Left kidney (tissue), 2 donors: Measurements from ENCODE around the gene DCDC2. TPM values are rescaled to one million over a fixed set of nuclear protein-coding genes. Genes with fewer than 3 reads are reported as not detected.
"Not testable (repeated sequence)": the region's sequence is repeated elsewhere in the genome, so short reads cannot be mapped to it uniquely, and the experiment has no call there.

Experiments
- DNase-seq: peaks from one replicate; pipeline ENCODE4 v3.0.0-alpha.2; 2013
- polyA plus RNA-seq: library from polyadenylated mRNA; unstranded; fragments of 120-200 nt; gene quantifications from one replicate; pipeline ENCODE4 v1.2.1, GENCODE V29; 2013; ENCODE audit not compliant: insufficient read length

The DCDC2 gene
- polyA plus RNA-seq, 1 donor = 136 TPM

DNA sequence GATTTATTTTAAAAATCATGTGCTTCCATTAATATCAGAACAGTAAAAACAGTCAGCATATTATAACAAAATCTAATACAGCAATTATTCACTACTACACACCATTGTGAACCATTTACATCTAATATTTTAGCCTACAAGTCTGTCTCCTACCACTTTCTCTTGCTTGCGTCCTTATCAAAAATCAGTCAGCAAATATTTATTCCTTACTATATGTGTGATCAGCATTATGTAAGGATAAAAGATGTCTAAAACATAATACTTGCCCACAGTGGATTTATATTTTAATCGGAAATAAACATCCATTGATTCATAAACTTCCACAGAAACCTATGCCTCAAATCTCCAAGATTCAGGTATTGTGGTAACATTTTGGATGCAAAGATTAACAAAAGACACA lies 132.0 kb downstream of the DCDC2 start:
- no peak for DNase-seq

DNA sequence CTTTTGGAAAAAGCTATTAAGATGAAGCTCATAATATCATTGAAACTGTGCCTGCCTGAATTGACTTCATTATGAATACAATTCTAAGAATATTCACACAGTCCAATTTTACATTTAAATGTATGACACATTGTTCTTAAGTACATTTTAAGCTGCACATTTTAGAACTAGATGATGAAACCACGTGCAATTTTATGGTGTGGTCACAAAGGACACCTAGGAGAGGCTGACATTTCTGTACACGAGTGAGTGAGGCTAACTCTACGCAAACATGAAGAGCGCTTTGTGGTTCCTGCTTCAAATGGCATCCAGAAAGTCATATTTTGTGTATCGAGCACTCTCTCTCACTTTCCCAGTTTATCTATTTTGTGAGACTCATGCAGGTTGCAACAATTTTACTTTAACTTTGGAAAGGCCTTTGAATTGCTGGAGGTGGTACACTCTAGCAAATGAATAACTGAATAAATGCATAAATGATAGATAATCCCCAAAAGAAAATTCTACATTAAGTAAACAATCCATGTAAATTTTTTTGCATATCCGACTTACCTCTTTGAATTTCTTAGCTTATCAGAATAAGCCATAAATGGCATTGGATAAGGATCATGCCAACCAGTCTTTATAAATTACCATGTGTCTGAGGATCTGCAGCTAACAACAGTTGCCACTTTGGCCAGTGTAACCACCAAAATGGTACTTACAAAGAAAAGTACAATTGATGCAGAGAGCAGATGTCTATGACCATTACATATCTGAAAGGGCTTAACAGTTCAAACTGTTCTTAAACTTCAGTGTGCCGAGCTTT lies 134.5 kb downstream of the DCDC2 start:
- DNase-seq = no peak

GRCh38 chr6:24219670-24220069 lies 138.2 kb downstream of the DCDC2 start:
- no peak for DNase-seq

DNA sequence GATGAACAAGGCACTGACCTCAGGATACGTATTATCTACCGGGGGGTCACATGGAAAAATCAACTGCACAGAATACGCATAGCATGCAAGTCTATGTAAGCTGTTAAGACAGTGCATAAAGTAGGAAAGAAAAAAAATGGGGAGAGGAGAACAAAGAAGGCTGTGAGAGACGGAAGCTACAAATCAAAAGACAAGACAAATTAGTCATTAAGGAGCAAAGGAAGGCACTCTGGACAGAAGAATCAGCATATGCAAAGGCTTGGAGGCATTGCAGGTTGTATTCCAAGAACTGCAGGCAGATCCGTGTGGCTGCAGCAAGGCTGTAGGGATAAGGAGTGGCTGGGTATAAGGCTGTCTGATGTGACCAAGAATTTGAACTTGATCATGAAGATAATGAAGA lies 142.9 kb downstream of the DCDC2 start:
- DNase-seq = no peak

DNA sequence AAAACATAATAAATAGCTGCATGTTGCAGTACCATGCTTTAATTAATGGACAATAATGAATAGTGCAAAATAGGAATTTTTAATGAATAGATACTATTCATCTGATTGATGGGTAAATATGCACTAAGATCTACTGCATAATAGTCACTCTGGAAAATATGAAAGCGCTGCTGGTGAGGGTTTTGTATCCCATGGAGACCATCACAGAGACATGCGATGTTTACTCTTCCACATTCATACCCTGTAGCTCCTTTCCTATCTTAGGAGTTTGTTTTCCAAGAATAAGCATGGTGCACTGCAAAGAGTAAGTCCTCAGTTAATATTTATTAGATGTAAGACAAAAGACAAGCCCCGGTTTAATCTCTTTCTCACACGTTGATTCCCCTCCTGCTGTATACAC lies 150.4 kb downstream of the DCDC2 start:
- no peak for DNase-seq

GRCh38 chr6:24205020-24205492 lies 152.8 kb downstream of the DCDC2 start:
- peak; percentile 66 for DNase-seq

GRCh38 chr6:24204113-24204512 lies 153.7 kb downstream of the DCDC2 start:
- not testable (repeated sequence) for DNase-seq

GRCh38 chr6:24197892-24198291 lies 160.0 kb downstream of the DCDC2 start:
- DNase-seq = no peak

- no peak for DNase-seq
These were observed 161.8 kb downstream of the DCDC2 start for GRCh38 chr6:24195836-24196597.

DNA sequence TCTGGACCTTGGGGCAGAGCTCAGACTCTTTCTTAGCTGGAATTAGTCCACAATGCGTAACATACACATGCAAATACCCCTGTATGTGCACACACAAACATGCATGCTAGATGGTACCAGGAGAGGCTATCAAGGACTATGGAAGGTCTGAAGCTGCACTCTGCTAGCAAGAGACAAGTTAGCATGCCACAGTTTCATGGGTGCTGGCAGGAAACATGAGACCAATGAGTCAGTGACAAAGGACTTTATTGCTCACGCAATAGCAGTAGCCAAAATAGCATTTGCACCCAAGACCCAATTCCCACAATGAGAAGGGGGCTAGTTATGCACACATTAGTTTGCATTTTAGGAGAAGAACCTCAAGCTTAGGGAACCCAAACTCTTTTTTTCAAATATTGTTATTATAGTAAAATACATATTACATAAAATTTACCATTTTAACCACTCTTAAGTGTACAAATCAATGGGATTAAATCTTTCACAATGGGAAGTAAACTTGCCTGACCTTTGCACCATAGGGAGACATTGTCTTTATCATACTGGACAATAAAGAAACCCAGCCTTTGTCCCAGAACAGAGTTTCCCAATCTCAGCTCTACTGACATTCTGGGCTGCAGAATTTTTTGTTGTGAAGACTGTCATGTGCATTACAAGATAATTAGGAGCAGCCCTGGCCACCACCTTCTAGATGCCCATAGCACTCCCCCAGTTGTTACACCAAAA lies 162.7 kb downstream of the DCDC2 start:
- no peak for DNase-seq

DNA sequence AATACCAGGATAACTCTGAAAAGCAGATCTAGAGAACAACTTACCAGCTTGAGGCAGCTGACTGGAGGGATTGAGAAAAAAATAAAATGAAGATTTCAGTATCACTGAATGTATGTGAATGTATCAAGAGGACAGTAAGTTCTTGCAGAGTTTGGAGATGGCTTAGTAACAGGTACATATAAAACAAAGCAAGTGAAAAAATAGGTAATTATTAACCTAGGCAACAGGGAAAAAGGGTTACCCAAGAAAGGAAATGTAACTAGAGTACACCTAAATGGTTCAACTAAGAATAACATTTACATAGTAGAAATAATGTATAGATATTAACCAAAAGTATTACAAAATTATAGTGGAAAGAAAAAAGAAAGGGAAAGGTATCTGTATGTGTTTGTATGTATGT lies 164.5 kb downstream of the DCDC2 start:
- DNase-seq = no peak

- no peak for DNase-seq
These were observed 166.5 kb downstream of the DCDC2 start for GRCh38 chr6:24191346-24191745.

DNA sequence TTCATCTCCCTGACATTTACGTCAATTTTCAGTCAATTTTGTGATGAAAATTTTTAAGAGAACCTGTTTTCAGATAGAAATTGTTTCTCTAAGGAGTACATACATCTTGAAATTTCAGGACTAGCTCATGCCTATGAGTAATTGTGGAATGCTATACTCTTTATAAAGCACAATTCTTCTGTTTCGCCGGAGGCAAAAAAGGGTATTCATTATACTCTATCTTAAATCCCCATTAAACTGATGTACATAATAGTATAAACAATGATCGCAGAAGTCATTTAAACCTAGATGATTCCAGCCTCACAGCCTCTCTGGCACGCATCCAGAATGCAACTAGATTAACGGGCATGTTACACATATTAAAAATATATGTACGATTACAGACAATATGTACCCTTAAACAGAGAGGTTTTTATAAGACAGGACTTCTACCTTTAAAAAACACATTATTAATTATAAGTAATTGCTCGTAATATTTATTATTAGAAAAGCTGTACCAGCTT lies 169.2 kb downstream of the DCDC2 start:
- no peak for DNase-seq

- DNase-seq = no peak
These were observed 169.8 kb downstream of the DCDC2 start for GRCh38 chr6:24187965-24188577.

DNA sequence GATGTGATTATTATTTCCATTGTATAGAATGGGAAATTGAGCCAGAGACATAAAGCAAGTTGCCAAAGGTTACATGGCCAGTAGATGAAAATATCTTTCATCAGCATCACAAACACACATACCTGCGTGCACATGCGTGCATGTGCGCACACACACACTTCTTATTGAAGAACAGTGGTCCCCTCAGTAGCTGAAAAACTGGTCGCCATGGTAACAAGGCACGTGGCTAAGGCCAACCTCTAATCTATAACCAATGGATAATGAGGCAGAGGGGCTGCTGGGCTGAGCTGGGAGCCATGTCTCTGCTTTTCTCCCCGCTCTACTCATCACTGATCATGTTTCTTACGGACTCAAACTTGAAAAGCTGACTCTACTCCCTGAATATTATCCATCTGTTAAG lies 171.5 kb downstream of the DCDC2 start:
- no peak for DNase-seq

DNA sequence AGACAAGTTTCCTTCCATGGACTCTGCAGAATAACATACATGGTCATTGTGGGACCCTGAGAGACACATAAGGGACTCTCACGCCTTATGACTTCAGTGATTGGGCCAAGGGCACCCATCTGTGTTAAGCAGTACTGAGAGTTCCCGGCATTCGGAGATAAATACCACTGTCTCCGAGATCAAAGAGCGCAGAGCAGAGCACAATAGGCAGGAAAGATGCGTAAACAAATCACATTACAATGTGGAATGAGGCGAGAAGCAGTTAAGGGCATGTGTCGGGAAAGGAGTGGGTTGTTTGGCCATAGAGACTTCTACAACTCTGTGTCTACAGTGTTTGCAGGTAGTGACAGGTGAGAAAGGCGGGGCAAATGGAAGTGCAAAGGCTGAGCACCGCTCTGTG lies 174.3 kb downstream of the DCDC2 start:
- DNase-seq = no peak

DNA sequence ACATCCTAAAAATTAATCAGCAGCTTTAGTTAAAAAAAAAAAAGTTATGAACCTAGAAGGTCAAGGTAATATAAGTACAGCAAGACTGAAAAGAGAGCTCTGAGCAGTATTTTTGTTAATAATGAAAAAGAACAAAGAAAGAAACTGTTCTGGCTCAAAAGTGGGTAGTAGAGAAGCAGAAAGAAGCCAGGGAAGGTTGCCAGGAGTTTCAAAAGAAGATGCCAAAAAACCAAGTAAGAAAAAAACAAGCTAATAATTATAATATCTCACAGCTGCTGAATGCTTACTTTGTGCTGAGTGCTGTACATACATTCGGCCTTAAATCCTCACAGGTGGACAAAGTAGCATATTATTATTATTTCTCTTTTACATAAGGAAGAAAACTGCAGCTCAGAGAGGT lies 200.0 kb downstream of the DCDC2 start:
- DNase-seq = no peak

GRCh38 chr6:24154121-24154520 lies 203.7 kb downstream of the DCDC2 start:
- no peak for DNase-seq

- no peak for DNase-seq
These were observed 205.8 kb downstream of the DCDC2 start for GRCh38 chr6:24152014-24152413.

DNA sequence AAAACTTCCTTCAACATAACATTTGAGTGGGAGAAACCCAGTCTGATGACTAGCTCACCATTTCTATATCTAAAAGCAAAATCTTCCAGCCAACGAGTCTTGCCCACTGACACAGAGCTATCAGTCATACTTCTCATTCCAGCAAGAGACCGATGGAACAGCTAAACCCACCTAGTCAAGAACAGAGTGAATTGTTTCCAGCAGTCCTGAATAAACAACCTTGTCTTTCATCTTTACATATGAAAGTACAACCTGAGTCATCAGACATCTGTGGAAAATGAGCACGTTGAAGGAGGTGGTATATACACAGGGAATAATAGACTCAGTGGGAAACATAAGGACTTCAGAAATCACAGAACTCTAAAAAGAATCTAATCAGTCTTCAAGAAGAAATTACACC lies 208.0 kb downstream of the DCDC2 start:
- DNase-seq = no peak

GRCh38 chr6:24149296-24149695 lies 208.6 kb downstream of the DCDC2 start:
- no peak for DNase-seq

DNA sequence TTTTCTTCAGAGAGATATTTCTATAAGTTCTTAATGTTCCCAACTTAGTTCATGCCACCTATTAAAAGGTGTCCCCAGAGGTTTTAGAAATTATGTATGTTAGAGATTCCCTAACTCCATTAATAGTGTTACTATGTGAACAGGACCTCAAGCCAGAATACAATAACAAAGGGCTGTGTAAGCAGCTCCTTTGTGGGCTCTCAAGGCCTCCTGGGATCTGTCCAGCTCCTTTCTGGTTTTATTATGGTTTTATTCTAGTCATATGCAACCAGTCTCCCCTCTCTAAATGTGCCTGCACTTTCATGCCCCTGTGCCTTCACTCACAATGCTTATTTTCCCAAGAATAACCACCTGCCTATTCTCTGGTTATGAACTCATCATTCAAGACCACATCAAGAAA lies 209.2 kb downstream of the DCDC2 start:
- DNase-seq = no peak
